Suprapubic skin (tissue), 4 donors: ENCODE measurements around the gene SEMA5B. TPM values are rescaled to one million over a fixed set of nuclear protein-coding genes. Genes with fewer than 3 reads are reported as not detected.

Experiments
- DNase-seq, 2 donors: peaks; one replicate each; pipeline ENCODE4 v3.0.0-alpha.2; 2019; ENCODE audit warnings: low spot score in 2 of 2
- H3K27ac ChIP-seq: fragments of 200-600 bp; sonication (generic); one replicate; pipeline ENCODE4 v1.5.1; 2019
- H3K27me3 ChIP-seq: fragments of 200-600 bp; sonication (generic); one replicate; pipeline ENCODE4 v1.5.1; 2019
- H3K36me3 ChIP-seq: fragments of 200-600 bp; sonication (generic); one replicate; pipeline ENCODE4 v1.5.1; 2019
- H3K4me1 ChIP-seq: fragments of 200-600 bp; sonication (generic); one replicate; pipeline ENCODE4 v1.5.1; 2019
- H3K4me3 ChIP-seq: fragments of 200-600 bp; sonication (generic); one replicate; pipeline ENCODE4 v1.5.1; 2019; ENCODE audit warnings: mild to moderate bottlenecking
- H3K9me3 ChIP-seq: fragments of 200-600 bp; sonication (generic); one replicate; pipeline ENCODE4 v1.5.1; 2019
- CTCF ChIP-seq, 2 donors: fragments of 200-600 bp in 1 of 2; fragments of 450-650 bp in 1 of 2; sonication (generic) in 1 of 2; IDR thresholded peaks; one replicate each; pipeline ENCODE4 v1.5.1; 2016 to 2019; ENCODE audit warnings: antibody characterized with exemption in 2 of 2, mild to moderate bottlenecking in 1 of 2, moderate library complexity in 1 of 2
- EP300 ChIP-seq: sonication (generic); formaldehyde crosslinking; IDR thresholded peaks from one replicate; pipeline ENCODE4 v1.6.1; 2017; ENCODE audit warnings: antibody characterized with exemption
- POLR2A ChIP-seq, 2 donors: fragments of 450-650 bp; IDR thresholded peaks; one replicate each; pipeline ENCODE4 v1.6.1; 2017; ENCODE audit warnings: antibody characterized with exemption in 2 of 2, mild to moderate bottlenecking in 2 of 2, moderate library complexity in 2 of 2
- POLR2AphosphoS5 ChIP-seq, 3 donors: sonication (generic); formaldehyde crosslinking; IDR thresholded peaks; one replicate each; pipeline ENCODE4 v1.6.1; 2017; ENCODE audit warnings: antibody characterized with exemption in 3 of 3
- WGBS: methylation state at CpG from one replicate; pipeline ENCODE4 v1.1.5; 2018; 5-methylcytosine and 5-hydroxymethylcytosine counted together
- total RNA-seq, 4 donors: library from RNA; depleted of rRNA; stranded (reverse); fragments of >200 nt; gene quantifications; one replicate each; pipeline ENCODE4 v1.1.0, GENCODE V29; 2016

The SEMA5B gene
- total RNA-seq, 4 donors from 2014 or later = 1.4 to 2.0 (median 1.8) TPM; not detected in 1

- H3K4me3 ChIP-seq = no peak overlapping the region
- no peak for TF ChIP-seq EP300
- no peak for TF ChIP-seq CTCF (IDR thresholded peaks at IDR 0.05)
- no peak for TF ChIP-seq POLR2A (IDR thresholded peaks at IDR 0.05)
- WGBS = 100% methylated on average over 1 of the region's 1 CpG
- H3K9me3 ChIP-seq = no peaks in the 10 kb centered on the region
- no peaks in the 10 kb centered on the region for H3K36me3 ChIP-seq
- DNase-seq = no peak
- no peaks in the 10 kb centered on the region for H3K4me1 ChIP-seq
- H3K27me3 ChIP-seq = peaks cover 5% of the 10 kb centered on the region
- H3K27ac ChIP-seq = no peak overlapping the region
Observed at GRCh38 chr3:123012652-123013051, 14.9 kb downstream of the SEMA5B start.

DNA sequence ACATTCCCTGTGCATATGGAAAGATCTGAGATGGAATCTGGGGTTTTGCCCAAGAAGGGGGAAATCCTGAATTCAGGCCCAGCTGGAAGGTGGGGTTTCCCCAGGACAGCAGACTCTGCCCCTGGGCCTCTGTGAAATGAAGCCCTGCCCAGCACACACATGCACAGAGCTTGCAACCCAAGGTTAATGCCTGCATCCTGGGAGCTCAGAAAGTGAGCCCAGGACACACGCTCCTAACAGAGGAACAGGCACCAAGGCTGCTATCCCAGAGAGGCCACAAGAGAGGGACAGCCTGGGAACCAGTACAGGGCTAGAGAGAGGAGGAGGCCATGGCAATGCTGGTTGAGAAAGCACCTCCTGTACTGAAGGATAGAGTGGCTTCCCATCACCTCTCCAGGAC lies 16.1 kb downstream of the SEMA5B start:
- H3K27ac ChIP-seq = no peak overlapping the region
- no CpG with 5 or more reads among the region's 1 CpG for WGBS
- H3K4me1 ChIP-seq = no peaks in the 10 kb centered on the region
- no peaks in the 10 kb centered on the region for H3K36me3 ChIP-seq
- H3K4me3 ChIP-seq = no peak overlapping the region
- no peaks in the 10 kb centered on the region for H3K9me3 ChIP-seq
- peaks cover 7% of the 10 kb centered on the region for H3K27me3 ChIP-seq
- no peak for DNase-seq
- TF ChIP-seq EP300 = no peak
- TF ChIP-seq POLR2AphosphoS5 (IDR thresholded peaks at IDR 0.05) = no peak
- no peak for TF ChIP-seq CTCF (IDR thresholded peaks at IDR 0.05)
- TF ChIP-seq POLR2A (IDR thresholded peaks at IDR 0.05) = no peak

GRCh38 chr3:123008840-123009239 lies 18.7 kb downstream of the SEMA5B start:
- no peak overlapping the region for H3K27ac ChIP-seq
- TF ChIP-seq POLR2AphosphoS5 (IDR thresholded peaks at IDR 0.05) = no peak
- TF ChIP-seq CTCF (IDR thresholded peaks at IDR 0.05) = no peak
- no peak for TF ChIP-seq EP300
- TF ChIP-seq POLR2A (IDR thresholded peaks at IDR 0.05) = no peak
- no peak for DNase-seq
- H3K4me3 ChIP-seq = no peak overlapping the region
- H3K27me3 ChIP-seq = peaks cover 10% of the 10 kb centered on the region
- no peaks in the 10 kb centered on the region for H3K9me3 ChIP-seq
- H3K4me1 ChIP-seq = no peaks in the 10 kb centered on the region
- 63% methylated on average over 5 of the region's 6 CpGs for WGBS
- no peaks in the 10 kb centered on the region for H3K36me3 ChIP-seq

GRCh38 chr3:123006609-123007008 lies 21.0 kb downstream of the SEMA5B start:
- no peaks in the 10 kb centered on the region for H3K9me3 ChIP-seq
- no peaks in the 10 kb centered on the region for H3K36me3 ChIP-seq
- WGBS = 57% methylated on average over 2 of the region's 2 CpGs
- no peak for TF ChIP-seq EP300
- TF ChIP-seq POLR2A (IDR thresholded peaks at IDR 0.05) = no peak
- TF ChIP-seq POLR2AphosphoS5 (IDR thresholded peaks at IDR 0.05) = no peak
- no peak for TF ChIP-seq CTCF (IDR thresholded peaks at IDR 0.05)
- H3K27me3 ChIP-seq = peaks cover 12% of the 10 kb centered on the region
- DNase-seq = no peak
- H3K27ac ChIP-seq = no peak overlapping the region
- H3K4me3 ChIP-seq = no peak overlapping the region
- no peaks in the 10 kb centered on the region for H3K4me1 ChIP-seq

- peaks cover 16% of the 10 kb centered on the region for H3K27me3 ChIP-seq
- H3K4me3 ChIP-seq = no peak overlapping the region
- TF ChIP-seq POLR2AphosphoS5 (IDR thresholded peaks at IDR 0.05) (no peak), POLR2A (IDR thresholded peaks at IDR 0.05) (no peak), CTCF (IDR thresholded peaks at IDR 0.05) (no peak), EP300 (no peak)
- H3K9me3 ChIP-seq = no peaks in the 10 kb centered on the region
- no peak for DNase-seq
- 100% methylated on average over 1 of the region's 1 CpG for WGBS
- no peaks in the 10 kb centered on the region for H3K4me1 ChIP-seq
- no peak overlapping the region for H3K27ac ChIP-seq
- H3K36me3 ChIP-seq = no peaks in the 10 kb centered on the region
Observed at GRCh38 chr3:123005291-123005690, 22.3 kb downstream of the SEMA5B start.
